HUES6 (cell line): ENCODE measurements around the gene ROGDI.

Experiments
- H3K27ac ChIP-seq: 2 replicates; pipeline ENCODE4 v1.7.0; 2013; ENCODE audit warnings: low read depth, mild to moderate bottlenecking, low read length, inconsistent platforms
- H3K27me3 ChIP-seq: 2 replicates; pipeline ENCODE4 v1.6.1; 2013; ENCODE audit warnings: low read length; ENCODE audit not compliant: control insufficient read depth, insufficient read depth
- H3K36me3 ChIP-seq: 2 replicates; pipeline ENCODE4 v1.6.1; 2013; ENCODE audit warnings: low read length; ENCODE audit not compliant: control insufficient read depth, insufficient read depth
- H3K4me1 ChIP-seq: 2 replicates; pipeline ENCODE4 v1.6.1; 2013; ENCODE audit warnings: low read length; ENCODE audit not compliant: control insufficient read depth, insufficient read depth
- H3K4me3 ChIP-seq: 2 replicates; pipeline ENCODE4 v1.5.1; 2013; ENCODE audit warnings: low read depth, low read length
- H3K9ac ChIP-seq: one replicate; pipeline ENCODE4 v1.6.1; 2013; ENCODE audit warnings: mild to moderate bottlenecking, low read length
- H3K9me3 ChIP-seq: 2 replicates; pipeline ENCODE4 v1.6.1; 2013; ENCODE audit warnings: low read depth, low read length; ENCODE audit not compliant: control insufficient read depth, insufficient read depth

The ROGDI gene

DNA sequence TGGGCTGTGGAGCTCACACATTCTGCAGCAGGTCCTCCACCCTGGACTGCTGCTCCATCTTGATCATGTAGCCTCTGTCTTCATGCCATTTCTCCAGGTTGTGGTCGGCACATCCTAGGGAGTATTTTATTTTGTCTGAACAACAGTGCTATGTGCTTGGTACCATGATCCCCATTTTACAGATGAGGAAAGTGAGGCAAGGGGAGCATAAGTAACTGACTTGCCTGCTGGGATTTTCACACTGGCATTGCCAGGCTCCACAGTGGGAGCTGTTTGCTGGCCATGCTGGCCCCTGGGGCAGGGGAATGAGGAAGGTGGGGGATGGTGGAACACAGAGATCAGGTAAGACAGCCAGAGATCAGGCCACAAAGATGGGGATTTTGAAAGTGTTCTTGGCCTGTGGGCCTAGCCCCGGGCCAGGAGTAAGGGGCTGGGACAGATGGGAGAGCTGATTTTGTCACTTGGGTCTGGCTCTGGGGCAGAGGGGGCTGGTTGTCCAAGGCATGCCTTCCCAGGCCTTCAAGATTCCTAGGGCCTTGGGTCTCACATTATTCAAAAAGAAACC, 26.2 kb downstream of the ROGDI start:
- no peak overlapping the region for H3K27ac ChIP-seq
- H3K4me1 ChIP-seq, result peaks cover 2% of the 10 kb centered on the region; the same call in 1 of the 2 replicates
- H3K27me3 ChIP-seq, result no peaks in the 10 kb centered on the region
- H3K9me3 ChIP-seq, result peaks cover 3% of the 10 kb centered on the region; the same call in 1 of the 2 replicates
- no peak overlapping the region for H3K9ac ChIP-seq
- no peaks in the 10 kb centered on the region for H3K36me3 ChIP-seq
- no peak overlapping the region for H3K4me3 ChIP-seq

DNA sequence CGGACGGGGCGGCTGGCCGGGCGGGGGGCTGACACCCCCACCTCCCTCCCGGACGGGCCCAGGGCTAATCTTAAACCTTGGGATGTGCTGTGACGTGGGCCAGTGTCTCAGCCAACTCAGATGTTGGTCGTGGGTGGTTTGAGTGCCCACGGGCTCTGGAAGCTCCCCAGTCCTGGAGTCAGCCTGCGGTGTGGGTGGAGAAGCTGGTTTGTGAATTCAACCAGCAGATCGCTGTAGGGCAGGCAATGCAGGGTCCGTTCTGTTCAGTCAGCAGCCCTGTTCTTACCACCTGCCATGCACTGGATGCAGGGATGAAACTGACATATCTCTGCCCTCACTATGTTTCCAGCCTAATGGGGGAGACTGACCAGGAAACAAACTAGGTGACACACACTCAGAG, 27.4 kb downstream of the ROGDI start:
- H3K4me1 ChIP-seq, result peaks cover 2% of the 10 kb centered on the region; the same call in 1 of the 2 replicates
- H3K9ac ChIP-seq, result no peak overlapping the region
- H3K4me3 ChIP-seq, result no peak overlapping the region
- H3K27ac ChIP-seq, result no peak overlapping the region
- H3K27me3 ChIP-seq, result no peaks in the 10 kb centered on the region
- peaks cover 3% of the 10 kb centered on the region; the same call in 1 of the 2 replicates for H3K9me3 ChIP-seq
- H3K36me3 ChIP-seq, result no peaks in the 10 kb centered on the region

DNA sequence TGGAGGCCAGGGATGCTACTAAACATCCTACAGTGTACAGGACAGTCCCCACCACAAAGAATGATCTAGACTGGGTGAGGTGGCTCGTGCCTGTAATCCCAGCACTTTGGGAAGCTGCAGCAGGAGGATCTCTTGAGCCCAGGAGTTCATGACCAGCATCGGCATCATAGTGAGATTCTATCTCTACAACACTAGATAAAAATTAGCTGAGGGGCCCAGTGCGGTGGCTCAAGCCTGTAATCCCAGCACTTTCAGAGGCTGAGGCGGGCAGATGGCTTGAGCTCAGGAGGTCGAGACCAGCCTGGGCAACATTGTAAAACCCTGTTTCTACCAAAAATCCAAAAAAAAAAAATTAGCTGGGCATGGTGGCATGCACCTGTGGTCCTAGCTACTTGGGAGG, 30.1 kb downstream of the ROGDI start:
- H3K27ac ChIP-seq, result no peak overlapping the region
- H3K9ac ChIP-seq, result no peak overlapping the region
- H3K36me3 ChIP-seq, result no peaks in the 10 kb centered on the region
- no peak overlapping the region for H3K4me3 ChIP-seq
- peaks cover 13% of the 10 kb centered on the region; the same call in 1 of the 2 replicates for H3K4me1 ChIP-seq
- no peaks in the 10 kb centered on the region for H3K27me3 ChIP-seq
- H3K9me3 ChIP-seq, result peaks cover 3% of the 10 kb centered on the region; the same call in 1 of the 2 replicates

DNA sequence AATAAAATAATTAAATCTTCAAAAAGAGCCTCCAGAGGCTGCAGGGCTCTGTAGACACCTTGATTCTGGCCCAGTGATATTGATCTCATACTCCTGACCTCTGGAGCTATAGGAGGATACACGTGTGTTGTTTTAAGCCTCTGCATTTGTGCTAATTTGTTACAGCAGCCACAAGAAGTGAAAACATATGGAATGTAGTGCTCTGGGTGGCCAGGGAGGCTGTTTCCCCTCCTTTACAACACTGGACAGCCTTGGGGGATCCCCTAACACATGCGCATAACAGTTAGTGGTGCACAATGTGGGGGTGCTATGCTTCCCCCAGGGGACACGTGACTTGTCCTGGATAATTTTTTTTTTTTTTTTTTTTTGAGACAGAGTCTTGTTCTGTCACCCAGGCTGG, 30.8 kb downstream of the ROGDI start:
- Histone ChIP-seq H3K27me3 (no peaks in the 10 kb centered on the region), H3K36me3 (no peaks in the 10 kb centered on the region), H3K9me3 (peaks cover 3% of the 10 kb centered on the region; the same call in 1 of the 2 replicates), H3K27ac (no peak overlapping the region), H3K9ac (no peak overlapping the region), H3K4me3 (no peak overlapping the region), H3K4me1 (peaks cover 13% of the 10 kb centered on the region; the same call in 1 of the 2 replicates)

DNA sequence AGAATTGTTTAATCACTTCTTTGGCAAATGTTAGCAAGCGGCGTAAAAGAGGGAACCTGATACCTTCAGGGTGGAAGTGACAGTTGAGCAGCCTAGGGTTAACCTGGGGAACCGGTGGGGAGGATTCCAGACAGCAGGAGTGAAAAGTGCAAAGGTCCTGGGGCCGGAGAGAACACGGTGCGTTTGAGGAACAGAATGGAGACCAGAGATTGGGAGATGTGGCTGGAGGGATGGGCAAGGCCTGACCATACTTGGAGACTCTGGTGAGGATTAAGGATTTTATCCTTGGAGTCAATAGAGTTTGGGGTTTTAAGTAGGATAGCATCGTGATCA, 33.2 kb downstream of the ROGDI start:
- Histone ChIP-seq H3K9me3 (no peaks in the 10 kb centered on the region), H3K4me1 (peaks cover 14% of the 10 kb centered on the region; the same call in 1 of the 2 replicates), H3K27ac (0 out of 2 replicates have a peak overlapping the region, but pooled peaks have one; percentile 4), H3K27me3 (no peaks in the 10 kb centered on the region), H3K9ac (peak overlapping the region; percentile 35), H3K4me3 (peak overlapping the region; percentile 85), H3K36me3 (peaks cover 10% of the 10 kb centered on the region)

DNA sequence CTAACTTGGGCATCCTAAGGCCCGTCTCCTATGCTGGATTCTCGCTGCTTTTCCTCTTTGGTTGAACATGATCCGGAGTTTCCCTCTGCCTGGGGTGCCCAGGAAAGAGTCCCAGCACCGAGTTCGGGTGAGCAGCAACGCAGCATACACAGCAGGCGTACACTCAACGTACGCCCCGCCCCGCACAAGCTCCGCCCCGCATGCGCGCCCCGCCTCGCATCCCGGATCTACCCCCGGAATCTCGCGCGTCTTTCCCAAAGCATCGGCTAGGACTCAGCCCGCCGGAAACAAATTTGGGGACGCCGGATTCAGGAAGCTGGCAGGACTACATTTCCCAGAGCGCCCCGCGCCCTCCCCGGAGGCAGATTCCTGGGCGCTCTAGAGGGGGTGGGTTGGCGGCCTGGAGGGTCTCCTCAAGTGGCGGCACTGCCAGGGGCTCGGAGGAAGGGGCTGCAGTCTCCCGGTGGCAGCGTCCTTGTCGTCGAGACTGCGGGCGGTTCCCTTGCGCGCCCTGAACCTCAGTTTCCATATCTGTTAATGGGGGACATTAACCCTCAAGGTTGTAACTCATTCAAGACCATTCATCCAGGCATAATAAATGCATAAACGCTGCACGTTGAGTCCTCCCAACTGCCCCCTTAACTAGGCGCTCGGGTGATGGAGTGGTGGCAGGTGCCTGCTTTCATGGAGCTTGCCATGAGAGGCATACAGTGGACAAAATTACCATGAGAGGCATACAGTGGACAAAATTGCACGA, 33.7 kb downstream of the ROGDI start:
- peaks cover 14% of the 10 kb centered on the region; the same call in 1 of the 2 replicates for H3K4me1 ChIP-seq
- H3K4me3 ChIP-seq, result peak overlapping the region; percentile 85
- peaks cover 14% of the 10 kb centered on the region for H3K36me3 ChIP-seq
- no peaks in the 10 kb centered on the region for H3K27me3 ChIP-seq
- peak overlapping the region; percentile 62 for H3K9ac ChIP-seq
- H3K27ac ChIP-seq, result 0 out of 2 replicates have a peak overlapping the region, but pooled peaks have one; percentile 4
- H3K9me3 ChIP-seq, result no peaks in the 10 kb centered on the region

DNA sequence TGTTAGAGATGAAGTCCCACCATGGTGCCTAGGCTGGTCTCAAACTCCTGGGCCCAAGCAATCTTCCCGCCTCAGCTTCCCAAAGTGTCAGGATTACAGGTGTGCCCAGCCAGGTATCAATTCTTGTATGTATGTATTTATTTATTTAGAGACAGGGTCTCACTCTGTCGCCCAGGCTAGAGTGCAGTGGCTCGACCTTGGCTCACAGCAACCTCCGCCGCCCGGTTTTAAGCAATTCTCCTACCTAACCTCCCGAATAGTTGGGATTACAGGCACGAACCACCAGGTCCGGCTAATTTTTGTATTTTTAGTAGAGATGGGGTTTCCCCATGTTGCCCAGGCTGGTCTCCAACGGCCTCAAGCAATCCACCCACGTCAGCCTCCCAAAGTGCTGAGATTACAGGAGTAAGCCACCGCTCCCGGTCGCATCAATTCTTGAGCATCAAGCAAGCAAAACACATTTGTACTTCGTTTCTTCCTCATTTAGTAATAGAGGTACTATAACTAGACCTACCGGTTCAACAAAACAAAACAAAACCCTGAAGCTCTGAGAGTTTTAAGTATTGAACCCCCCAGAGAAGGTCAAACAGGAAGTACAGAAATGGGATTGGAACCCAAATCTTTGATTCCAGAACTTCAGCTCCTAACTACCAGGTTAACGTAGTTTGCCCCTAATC, 34.4 kb downstream of the ROGDI start:
- H3K9ac ChIP-seq, result peak overlapping the region; percentile 62
- H3K27me3 ChIP-seq, result no peaks in the 10 kb centered on the region
- no peaks in the 10 kb centered on the region for H3K9me3 ChIP-seq
- H3K4me3 ChIP-seq, result peak overlapping the region; percentile 85
- H3K36me3 ChIP-seq, result peaks cover 21% of the 10 kb centered on the region
- peaks cover 14% of the 10 kb centered on the region; the same call in 1 of the 2 replicates for H3K4me1 ChIP-seq
- no peak overlapping the region for H3K27ac ChIP-seq

DNA sequence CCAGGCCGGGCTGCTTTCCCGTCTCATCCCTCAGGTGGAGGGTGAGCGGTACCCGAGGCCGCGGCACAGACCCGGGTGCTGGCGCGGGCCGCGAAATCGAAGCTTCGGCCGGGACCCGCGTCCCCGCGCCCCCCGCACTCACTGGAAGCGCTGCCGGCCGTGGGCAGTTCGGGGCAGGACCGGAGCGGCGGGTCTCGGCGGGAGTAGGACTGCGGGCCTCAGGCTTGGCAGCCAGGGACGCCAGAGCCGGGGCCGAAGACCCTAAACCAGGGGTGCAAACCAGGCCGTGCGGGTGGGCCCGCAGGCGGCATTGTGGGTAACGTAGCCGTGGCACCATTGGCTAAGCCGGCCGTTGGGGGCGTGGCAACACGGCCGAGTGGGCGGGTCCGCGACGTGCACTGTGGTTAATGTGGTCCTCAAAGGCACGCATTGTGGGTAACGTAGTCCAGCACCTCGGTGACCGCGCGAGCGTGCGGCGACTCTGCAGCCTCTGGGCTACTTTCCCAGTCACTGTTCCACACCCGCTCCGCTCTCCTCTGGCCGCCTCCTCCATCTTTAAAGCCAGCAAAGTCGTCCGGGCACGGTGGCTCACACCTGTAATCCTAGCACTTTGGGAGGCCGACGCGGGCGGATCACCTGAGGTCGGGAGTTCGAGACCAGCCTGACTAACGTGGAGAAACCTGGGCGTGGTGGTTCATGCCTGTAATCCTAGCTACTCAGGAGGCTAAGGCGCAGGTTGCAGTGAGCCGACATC, 35.4 kb downstream of the ROGDI start, which contains the start of gene ZNF500:
Gene ZNF500 (minus strand): TSS at position 288 of the 754 bp plus-strand sequence. CDS start 1,184 bp downstream, outside the sequence.
- Histone ChIP-seq H3K9ac (peak within 1 kb of the TSS; percentile 83), H3K4me3 (peak within 1 kb of the TSS; percentile 85), H3K27ac (peak within 1 kb of the TSS; percentile 74; the same call in 1 of the 2 replicates), H3K36me3 (peaks cover 30% of the 10 kb centered on the region), H3K27me3 (no peaks in the 10 kb centered on the region), H3K9me3 (no peaks in the 10 kb centered on the region), H3K4me1 (peaks cover 14% of the 10 kb centered on the region; the same call in 1 of the 2 replicates)

DNA sequence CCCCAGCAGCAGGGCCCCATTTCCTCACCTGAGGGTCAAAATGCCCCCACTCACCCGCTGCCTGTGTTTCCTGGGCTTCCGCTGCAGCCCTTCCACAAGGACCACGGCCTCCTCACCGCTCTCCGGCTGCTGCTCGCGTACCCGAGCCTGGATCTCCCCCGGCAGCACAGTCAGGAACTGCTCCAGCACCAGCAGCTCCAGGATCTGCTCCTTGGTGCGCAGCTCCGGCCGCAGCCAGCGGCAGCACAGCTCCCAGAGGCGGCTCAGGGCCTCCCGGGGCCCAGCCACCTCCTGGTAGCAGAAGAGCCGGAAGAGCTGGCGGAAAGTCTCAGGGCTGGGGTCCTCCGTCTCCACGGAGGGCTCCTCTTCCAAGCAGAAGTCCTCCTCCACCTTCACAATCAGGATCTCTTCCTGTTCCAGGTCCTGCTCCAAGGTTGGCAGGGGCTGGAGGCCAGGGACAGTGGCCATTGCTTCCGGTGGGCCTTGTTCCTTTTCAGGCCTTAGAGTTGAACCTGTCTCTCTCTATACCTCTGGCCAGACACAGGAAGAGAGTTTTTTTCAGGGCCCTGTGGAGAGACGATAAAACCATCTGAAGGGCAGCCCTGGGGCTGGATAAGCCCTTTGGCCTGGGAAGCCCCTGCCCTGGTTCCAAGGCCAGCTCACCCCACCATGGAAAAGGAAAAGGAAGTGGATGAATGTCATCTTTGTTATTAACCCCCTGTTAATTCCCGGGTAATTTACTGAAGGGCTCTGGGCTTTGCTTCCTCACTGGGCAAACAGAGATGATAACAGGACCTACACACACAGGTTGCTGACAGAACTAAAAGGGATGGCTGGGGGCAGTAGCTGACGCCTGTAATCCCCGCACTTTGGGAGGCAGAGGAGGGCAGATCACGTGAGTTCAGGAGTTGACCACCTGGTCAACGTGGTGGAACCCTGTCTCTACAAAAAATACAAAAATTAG, 36.6 kb downstream of the ROGDI start:
- Histone ChIP-seq H3K27ac (no peak overlapping the region), H3K9me3 (no peaks in the 10 kb centered on the region), H3K4me3 (peak overlapping the region; percentile 85), H3K9ac (peak overlapping the region; percentile 83), H3K36me3 (peaks cover 38% of the 10 kb centered on the region), H3K27me3 (no peaks in the 10 kb centered on the region), H3K4me1 (peaks cover 14% of the 10 kb centered on the region; the same call in 1 of the 2 replicates)
